ENCODE results near the gene VSIG10L2. TPM values are rescaled to one million over a fixed set of nuclear protein-coding genes. Genes with fewer than 3 reads are reported as not detected.

The VSIG10L2 gene
- total RNA-seq, 1 experiment from 2014 or later: not detected

- intact Hi-C loops (cut with micrococcal nuclease; ENCODE audit: unreplicated experiment): no loop called here
- BruUV-seq (replicated peaks): no TSS peak
- ChIA-PET POLR2A (ENCODE audit: low non-redundant PET) (no interaction called here), CTCF (no interaction called here)
- DNase-seq (ENCODE audit: low spot score): no peak
- Histone ChIP-seq H3K27ac (ENCODE audit: low read depth, low read length, poor library complexity, severe bottlenecking) (no peak overlapping the region), H3K27me3 (replicated peaks; ENCODE audit: insufficient read depth, low read depth, low read length, poor library complexity) (no peaks in the 10 kb centered on the region), H3K36me3 (ENCODE audit: insufficient read depth, low read length, poor library complexity, severe bottlenecking) (no peaks in the 10 kb centered on the region), H3K4me3 (ENCODE audit: low read depth, low read length, poor library complexity, severe bottlenecking) (no peak overlapping the region), H3K9me3 (ENCODE audit: low read depth, low read length, poor library complexity, severe bottlenecking) (no peaks in the 10 kb centered on the region), H3K4me1 (ENCODE audit: insufficient read depth, low read length, poor library complexity, severe bottlenecking) (no peaks in the 10 kb centered on the region)
- TF ChIP-seq CTCF (conservative IDR thresholded peaks at IDR 0.05; ENCODE audit: low read depth, low read length) (no peak), EZH2 (IDR thresholded peaks at IDR 0.05; ENCODE audit: borderline replicate concordance, low read depth, low read length, poor library complexity, severe bottlenecking) (no peak)
These were observed 5.9 kb downstream of the VSIG10L2 start for GRCh38 chr11:125951731-125952130.

GRCh38 chr11:125952559-125952958 lies 6.7 kb downstream of the VSIG10L2 start:
- Histone ChIP-seq H3K27me3 (replicated peaks; ENCODE audit: insufficient read depth, low read depth, low read length, poor library complexity) (no peaks in the 10 kb centered on the region), H3K27ac (ENCODE audit: low read depth, low read length, poor library complexity, severe bottlenecking) (no peak overlapping the region), H3K4me1 (ENCODE audit: insufficient read depth, low read length, poor library complexity, severe bottlenecking) (no peaks in the 10 kb centered on the region), H3K4me3 (ENCODE audit: low read depth, low read length, poor library complexity, severe bottlenecking) (no peak overlapping the region), H3K36me3 (ENCODE audit: insufficient read depth, low read length, poor library complexity, severe bottlenecking) (no peaks in the 10 kb centered on the region), H3K9me3 (ENCODE audit: low read depth, low read length, poor library complexity, severe bottlenecking) (no peaks in the 10 kb centered on the region)
- BruUV-seq (replicated peaks): no TSS peak
- ChIA-PET CTCF (no interaction called here), POLR2A (ENCODE audit: low non-redundant PET) (no interaction called here)
- no peak for TF ChIP-seq EZH2 (IDR thresholded peaks at IDR 0.05; ENCODE audit: borderline replicate concordance, low read depth, low read length, poor library complexity, severe bottlenecking)
- no peak for TF ChIP-seq CTCF (conservative IDR thresholded peaks at IDR 0.05; ENCODE audit: low read depth, low read length)
- intact Hi-C loops (cut with micrococcal nuclease; ENCODE audit: unreplicated experiment): no loop called here
- DNase-seq (ENCODE audit: low spot score): no peak

GRCh38 chr11:125952973-125953372 lies 7.1 kb downstream of the VSIG10L2 start:
- intact Hi-C loops (cut with micrococcal nuclease; ENCODE audit: unreplicated experiment): no loop called here
- POLR2A ChIA-PET (ENCODE audit: low non-redundant PET): no interaction called here
- Histone ChIP-seq H3K36me3 (ENCODE audit: insufficient read depth, low read length, poor library complexity, severe bottlenecking) (no peaks in the 10 kb centered on the region), H3K27ac (ENCODE audit: low read depth, low read length, poor library complexity, severe bottlenecking) (no peak overlapping the region), H3K27me3 (replicated peaks; ENCODE audit: insufficient read depth, low read depth, low read length, poor library complexity) (no peaks in the 10 kb centered on the region), H3K4me3 (ENCODE audit: low read depth, low read length, poor library complexity, severe bottlenecking) (no peak overlapping the region), H3K4me1 (ENCODE audit: insufficient read depth, low read length, poor library complexity, severe bottlenecking) (no peaks in the 10 kb centered on the region), H3K9me3 (ENCODE audit: low read depth, low read length, poor library complexity, severe bottlenecking) (no peaks in the 10 kb centered on the region)
- no TSS peak for BruUV-seq (replicated peaks)
- CTCF ChIA-PET: no interaction called here
- TF ChIP-seq EZH2 (IDR thresholded peaks at IDR 0.05; ENCODE audit: borderline replicate concordance, low read depth, low read length, poor library complexity, severe bottlenecking): no peak
- no peak for TF ChIP-seq CTCF (conservative IDR thresholded peaks at IDR 0.05; ENCODE audit: low read depth, low read length)
- peak; percentile 28 for DNase-seq (ENCODE audit: low spot score)
